ENCODE measurements around the gene TET1.
"Not testable (repeated sequence)": the region's sequence is repeated elsewhere in the genome, so short reads cannot be mapped to it uniquely, and the experiment has no call there.

TET1 gene

GRCh38 chr10:68560186-68560942 is at the start of gene TET1:
Gene TET1, plus strand, starts transcription at chr10:68560337. Its CDS starts 12,002 bp downstream, at chr10:68572339.
- no peak for DNase-seq

GRCh38 chr10:68516216-68516615 is 43.9 kb upstream of the TET1 start:
- DNase-seq = not testable (repeated sequence)

- DNase-seq = no peak
Observed at GRCh38 chr10:68516766-68517165, 43.4 kb upstream of the TET1 start.

- DNase-seq = no peak
Observed at GRCh38 chr10:68517188-68517587, 42.9 kb upstream of the TET1 start.

GRCh38 chr10:68518609-68519008 is 41.5 kb upstream of the TET1 start:
- DNase-seq = not testable (repeated sequence)

GRCh38 chr10:68525490-68526038 is 34.6 kb upstream of the TET1 start:
- DNase-seq = not testable (repeated sequence)

- no peak for DNase-seq
Observed at GRCh38 chr10:68526634-68527307, 33.4 kb upstream of the TET1 start.

- DNase-seq = no peak
Observed at GRCh38 chr10:68536973-68537372, 23.2 kb upstream of the TET1 start.

GRCh38 chr10:68537796-68538195 is 22.3 kb upstream of the TET1 start:
- no peak for DNase-seq

- no peak for DNase-seq
Observed at GRCh38 chr10:68543004-68543918, 16.9 kb upstream of the TET1 start.

- peak; percentile 17 for DNase-seq
Observed at GRCh38 chr10:68550747-68551411, 9.3 kb upstream of the TET1 start.

- DNase-seq = no peak
Observed at GRCh38 chr10:68553138-68553537, 7.0 kb upstream of the TET1 start.

GRCh38 chr10:68553599-68553998 is 6.5 kb upstream of the TET1 start:
- no peak for DNase-seq

- DNase-seq = no peak
Observed at GRCh38 chr10:68558478-68558877, 1.7 kb upstream of the TET1 start.

GRCh38 chr10:68559251-68559650 is 886 bp upstream of the TET1 start:
- no peak for DNase-seq

GRCh38 chr10:68559841-68560185 is 324 bp upstream of the TET1 start:
- DNase-seq = no peak

- DNase-seq = no peak
Observed at GRCh38 chr10:68560943-68561864, 1.1 kb downstream of the TET1 start.

- no peak for DNase-seq
Observed at GRCh38 chr10:68561865-68562649, 1.9 kb downstream of the TET1 start.

- DNase-seq = no peak
Observed at GRCh38 chr10:68562661-68563570, 2.8 kb downstream of the TET1 start.

Data from activated T-cell treated with anti-CD3 and anti-CD28 coated beads for 4 hours (primary cell).